ENCODE results near the gene FSCB.
"Not testable (repeated sequence)": the region's sequence is repeated elsewhere in the genome, so short reads cannot be mapped to it uniquely, and the experiment has no call there.

The FSCB gene, protein sequence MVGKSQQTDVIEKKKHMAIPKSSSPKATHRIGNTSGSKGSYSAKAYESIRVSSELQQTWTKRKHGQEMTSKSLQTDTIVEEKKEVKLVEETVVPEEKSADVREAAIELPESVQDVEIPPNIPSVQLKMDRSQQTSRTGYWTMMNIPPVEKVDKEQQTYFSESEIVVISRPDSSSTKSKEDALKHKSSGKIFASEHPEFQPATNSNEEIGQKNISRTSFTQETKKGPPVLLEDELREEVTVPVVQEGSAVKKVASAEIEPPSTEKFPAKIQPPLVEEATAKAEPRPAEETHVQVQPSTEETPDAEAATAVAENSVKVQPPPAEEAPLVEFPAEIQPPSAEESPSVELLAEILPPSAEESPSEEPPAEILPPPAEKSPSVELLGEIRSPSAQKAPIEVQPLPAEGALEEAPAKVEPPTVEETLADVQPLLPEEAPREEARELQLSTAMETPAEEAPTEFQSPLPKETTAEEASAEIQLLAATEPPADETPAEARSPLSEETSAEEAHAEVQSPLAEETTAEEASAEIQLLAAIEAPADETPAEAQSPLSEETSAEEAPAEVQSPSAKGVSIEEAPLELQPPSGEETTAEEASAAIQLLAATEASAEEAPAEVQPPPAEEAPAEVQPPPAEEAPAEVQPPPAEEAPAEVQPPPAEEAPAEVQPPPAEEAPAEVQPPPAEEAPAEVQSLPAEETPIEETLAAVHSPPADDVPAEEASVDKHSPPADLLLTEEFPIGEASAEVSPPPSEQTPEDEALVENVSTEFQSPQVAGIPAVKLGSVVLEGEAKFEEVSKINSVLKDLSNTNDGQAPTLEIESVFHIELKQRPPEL

DNA sequence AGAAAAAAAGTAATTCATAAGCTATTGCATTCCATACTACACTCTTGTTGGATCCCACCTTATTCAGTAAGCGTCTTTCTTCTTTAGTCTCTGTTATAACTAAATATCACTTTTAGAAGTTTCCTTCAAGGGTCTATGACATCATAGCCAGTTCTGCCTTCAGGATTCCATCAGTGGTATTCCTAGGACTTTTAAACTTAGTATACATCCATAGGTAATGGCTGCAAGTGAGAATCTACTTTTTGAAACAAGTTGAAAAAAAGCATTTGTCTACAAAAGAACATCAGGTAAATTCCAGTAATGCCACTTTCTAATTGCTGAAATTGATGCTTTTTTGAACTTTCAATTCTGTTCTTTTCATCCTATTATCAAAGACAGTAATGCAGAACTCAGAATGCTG, at the start of gene FSCB:
Gene FSCB (minus strand): TSS at position 101 of the 400 bp plus-strand sequence. CDS start 296 bp downstream, outside the sequence.
- DNase-seq = no peak

DNA sequence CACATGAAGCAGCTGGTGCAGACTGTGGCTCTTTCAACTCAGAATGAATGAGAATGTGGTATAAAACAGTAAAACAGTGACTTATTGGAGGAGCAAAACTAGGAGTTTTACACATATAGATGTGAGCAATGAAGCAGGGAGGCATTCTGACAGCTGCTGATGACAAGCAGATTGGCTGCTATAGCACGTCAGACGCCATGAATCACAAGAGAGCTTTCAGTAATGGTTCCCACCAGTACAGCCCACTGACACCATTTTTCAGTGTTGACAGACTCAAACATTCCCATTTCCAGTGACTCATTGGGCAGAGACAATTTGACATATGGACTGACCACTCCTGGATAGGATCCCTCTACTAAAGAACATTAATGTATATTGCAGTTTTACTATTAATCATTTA, 24.6 kb upstream of the FSCB start:
- DNase-seq = no peak

DNA sequence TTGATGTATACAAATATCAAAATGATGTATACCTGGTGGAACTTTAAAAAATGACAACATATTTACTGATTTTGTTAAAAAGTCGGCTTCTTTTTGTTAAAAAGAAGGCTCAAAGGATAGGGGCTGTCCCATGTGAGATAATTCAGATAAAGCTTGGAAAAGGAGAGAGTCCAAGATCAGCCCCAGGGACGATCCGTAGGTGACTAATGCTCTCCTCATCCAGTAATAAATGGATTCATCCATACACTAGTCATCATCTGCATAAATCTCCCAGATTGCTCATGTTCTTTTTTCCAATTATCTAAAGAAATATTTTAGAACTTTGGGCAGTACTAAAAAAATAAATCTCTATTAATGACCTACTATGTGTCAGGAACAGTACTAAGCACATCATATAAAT, 23.4 kb upstream of the FSCB start:
- no peak for DNase-seq

DNA sequence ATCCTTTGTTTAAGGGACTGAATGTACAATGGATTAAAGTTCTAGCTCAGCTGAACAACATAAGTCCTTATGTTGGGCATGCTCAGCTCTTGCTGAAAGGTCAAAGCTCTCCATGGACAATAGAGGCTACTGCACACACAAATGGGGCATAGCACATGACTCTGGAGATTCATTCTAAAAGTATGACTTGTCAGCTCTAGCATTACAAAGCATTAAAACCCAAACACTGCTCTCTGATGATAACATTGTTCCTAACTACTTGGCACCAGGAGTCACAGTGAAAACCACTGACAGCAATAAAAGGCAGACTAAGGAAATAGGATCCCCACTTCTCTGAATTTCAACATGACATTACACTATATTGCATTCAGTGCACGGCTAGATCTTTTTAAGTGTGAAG, 21.9 kb upstream of the FSCB start:
- no peak for DNase-seq

DNA sequence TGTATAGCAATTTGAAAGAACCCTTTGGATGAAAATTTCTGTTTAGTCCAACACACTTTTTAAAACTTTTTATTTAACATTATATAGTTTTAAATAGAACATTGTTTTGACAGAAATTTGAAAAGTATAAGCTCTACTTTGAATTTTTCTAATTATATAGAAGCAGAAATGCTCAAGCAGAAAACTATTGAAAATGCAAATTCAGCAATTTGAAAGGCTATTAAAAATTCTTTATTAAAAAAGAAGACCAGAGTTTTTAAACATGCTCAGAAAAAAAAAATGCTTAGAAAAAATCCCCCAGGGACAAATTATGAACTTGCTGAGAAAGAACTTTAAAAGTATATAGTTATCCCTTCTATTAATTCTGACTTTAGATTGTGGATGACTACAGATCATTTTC, 21.1 kb upstream of the FSCB start:
- no peak for DNase-seq

DNA sequence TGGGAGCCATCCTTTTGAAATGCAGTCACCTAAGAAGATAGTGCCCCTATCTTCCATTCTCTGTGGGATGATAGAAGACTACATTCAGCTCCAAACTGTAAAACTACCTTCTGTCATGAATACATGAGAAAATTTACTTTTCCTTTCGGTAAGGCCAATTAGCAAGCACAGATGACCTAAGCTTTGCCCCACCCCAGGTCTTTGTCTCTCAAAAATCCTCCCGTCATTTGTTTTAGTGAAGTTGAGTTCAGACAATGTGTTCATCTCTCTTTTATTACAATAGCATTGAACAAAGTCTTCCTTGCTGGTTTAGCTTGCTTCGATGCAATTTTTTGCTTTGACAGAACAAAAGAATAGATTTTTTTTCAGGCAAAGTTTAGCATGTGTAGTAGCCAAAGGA, 18.2 kb upstream of the FSCB start:
- DNase-seq = no peak

DNA sequence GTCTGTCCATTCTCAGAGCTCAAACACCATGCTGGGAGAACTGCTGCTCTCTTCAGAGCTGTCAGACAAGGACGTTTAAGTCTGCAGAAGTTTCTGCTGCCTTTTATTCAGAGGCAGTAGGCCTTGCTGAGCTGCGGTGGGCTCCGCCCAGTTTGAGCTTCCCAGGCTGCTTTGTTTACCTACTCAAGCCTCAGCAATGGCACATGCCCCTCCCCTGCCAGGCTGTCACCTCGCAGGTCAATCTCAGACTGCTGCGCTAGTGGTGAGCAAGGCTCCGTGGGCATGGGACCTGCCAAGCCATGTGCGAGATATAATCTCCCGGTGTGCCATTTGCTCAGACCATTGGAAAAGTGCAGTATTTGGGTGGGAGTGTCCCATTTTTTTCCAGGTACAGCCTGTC, 8.6 kb upstream of the FSCB start:
- DNase-seq = not testable (repeated sequence)

DNA sequence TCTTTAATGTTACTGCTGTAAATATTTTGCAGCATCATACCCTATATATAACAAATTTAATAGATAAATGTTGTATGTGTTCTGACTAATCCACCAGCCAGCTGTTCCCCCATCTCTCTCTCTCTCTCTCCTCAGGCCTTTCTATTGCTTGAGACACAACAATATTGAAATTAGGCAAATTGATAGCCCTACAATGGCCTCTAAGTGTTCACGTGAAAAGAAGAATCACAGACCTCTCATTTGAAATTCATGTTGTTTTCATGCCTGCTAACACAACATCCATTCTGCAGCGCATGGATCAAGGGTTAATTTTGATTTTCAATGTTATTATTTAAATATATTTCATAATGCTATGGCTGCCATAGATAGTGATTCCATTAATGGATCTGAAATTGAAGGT, 1.8 kb upstream of the FSCB start:
- DNase-seq = no peak

DNA sequence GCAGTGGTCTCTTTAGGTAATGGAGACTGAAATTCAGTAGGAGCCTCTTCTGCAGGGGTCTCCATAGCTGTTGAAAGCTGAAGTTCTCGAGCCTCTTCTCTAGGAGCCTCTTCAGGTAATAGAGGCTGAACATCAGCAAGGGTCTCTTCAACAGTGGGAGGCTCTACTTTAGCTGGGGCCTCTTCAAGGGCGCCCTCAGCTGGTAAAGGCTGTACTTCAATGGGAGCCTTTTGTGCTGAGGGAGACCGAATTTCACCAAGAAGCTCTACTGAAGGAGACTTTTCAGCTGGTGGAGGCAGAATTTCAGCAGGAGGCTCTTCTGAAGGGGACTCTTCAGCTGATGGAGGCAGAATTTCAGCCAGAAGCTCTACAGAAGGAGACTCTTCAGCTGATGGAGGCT, 1.5 kb downstream of the FSCB start:
- DNase-seq = no peak

DNA sequence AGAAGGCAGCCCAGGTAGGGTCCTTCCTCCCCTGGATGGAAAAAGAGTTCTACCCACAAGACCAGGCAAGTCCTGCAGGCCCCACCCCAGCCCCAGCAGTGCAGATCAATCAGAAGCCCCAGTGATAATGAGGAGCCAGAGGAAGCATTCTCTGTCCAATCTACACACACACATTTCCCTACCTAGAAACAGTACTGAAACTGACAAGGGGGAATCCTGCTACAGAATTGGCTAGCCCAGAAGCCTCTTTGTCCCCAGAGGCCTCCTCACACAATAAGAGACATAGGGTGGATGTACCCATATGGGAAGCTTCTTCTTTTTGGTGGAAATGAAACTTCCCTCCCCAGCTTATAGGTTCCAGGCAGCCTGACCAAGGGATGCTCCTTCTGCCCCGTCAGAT, 9.9 kb downstream of the FSCB start:
- DNase-seq = no peak

DNA sequence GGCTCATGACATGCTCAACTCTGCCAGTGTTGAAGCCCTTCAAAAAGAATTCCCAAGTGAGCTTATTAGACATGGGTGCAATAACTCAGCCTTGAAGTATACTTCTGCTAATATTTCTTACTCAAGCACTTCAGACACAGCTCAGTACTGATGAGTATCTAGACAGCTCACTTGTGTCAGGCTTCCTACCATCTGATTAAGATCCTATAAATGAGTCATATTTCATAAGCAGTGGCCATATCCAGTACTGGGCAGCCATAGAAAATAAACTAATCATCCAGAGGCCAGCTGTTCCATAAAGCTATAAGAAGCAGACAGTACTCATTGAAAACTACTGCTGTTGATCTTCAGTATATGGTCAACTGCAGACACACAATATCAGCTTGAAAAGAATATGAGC, 12.9 kb downstream of the FSCB start:
- DNase-seq = no peak

DNA sequence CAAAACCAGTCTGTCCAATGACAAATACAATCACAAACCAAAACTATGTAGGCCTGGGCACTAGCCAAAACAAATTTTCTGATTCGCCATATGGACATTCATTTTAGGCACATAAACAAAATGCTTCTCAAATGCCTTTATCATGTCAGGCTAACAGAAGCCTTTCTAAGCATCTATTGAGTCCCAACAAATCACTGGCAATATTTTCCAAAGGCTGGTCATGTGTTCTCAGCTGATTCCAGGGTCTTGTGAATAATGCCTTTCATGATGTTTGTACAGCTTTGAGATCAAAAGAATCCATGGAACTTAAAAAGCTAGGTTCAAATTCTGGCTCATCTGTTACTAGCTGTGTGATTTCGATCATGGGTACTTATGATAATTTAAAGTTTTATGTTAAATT, 16.1 kb downstream of the FSCB start:
- no peak for DNase-seq

DNA sequence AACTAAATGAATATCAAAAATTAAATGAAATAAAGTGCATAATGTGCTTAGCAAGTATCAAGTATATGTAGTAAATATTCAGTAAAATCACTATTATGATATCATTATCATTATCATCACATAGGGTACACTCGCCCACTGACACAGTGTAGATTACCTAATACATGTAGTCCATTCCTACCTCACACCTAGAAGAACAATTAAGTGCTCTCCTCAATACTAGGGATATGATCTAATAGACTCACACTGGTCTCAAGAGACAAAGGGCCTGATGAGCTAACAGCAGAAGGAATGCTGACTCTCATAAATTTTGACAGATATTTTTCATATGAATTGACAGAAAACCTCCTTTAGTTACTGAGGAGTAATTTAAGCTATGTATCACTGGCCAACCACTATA, 29.1 kb downstream of the FSCB start:
- DNase-seq = no peak

DNA sequence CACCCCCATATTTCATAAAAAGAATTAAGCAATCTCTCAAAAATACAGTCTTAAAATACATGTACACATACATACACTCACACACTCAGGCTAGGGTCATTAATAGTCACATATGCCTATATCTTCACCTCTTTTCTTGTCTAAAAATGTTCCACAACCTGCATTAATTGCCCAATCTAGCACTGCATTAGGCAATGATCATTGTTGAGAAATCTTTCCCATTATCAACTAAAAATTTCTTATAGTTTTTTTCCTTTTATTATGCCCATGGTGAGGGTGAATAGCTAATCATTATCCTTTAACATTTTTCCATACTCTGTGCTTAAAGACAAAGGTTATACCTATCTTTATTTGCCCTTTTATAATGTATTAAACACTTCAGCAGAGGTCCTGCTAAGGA, 38.3 kb downstream of the FSCB start:
- no peak for DNase-seq

DNA sequence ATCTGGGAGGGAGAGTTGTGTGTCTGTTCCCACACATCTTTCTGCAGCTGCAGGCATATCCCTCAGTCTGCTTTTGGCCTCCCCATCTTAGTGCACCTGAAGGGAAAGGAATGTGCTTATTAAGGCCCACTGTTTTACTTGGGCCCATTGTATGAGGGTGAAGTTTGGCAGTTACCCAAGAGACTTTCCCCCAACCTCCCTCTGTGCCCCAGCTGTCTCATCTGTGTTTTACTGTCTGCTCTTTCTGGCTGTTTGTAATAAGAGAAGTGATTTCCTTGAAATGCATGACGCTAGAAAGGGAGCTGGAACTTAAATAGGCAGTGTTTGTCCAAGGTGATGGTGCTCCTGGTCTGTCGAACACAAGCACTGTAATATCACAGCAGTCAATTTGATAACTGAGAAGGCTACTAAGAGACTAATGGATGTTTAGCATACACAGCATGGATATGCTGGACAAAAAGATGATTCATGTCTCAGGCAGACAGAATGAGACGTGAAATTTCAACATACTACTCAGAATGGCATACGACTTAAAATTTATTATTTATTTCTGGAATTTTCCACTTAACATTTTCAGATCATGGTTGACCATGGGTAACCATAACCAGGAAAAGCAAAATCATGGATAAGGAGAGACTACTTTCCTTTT, 43.6 kb downstream of the FSCB start:
- no peak for DNase-seq

DNA sequence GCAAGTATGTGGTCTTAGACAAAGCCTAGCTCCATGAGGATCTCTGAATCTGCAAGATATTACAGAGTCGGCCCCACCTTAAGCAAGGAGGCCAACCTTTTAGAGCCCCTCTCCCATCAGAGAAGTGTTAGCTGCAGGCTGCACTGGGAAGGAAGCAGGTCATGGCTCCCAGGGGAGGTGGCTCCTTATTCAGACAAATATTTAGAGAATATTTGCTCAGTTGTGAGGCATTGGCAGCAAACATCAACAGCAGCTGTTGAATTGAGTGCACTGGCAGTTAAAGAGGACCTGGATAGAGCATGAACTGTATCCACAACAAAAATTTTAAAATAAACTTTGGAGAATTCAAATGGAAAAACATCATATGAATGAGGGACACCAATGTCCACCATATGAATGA, 44.7 kb downstream of the FSCB start:
- DNase-seq = no peak

DNA sequence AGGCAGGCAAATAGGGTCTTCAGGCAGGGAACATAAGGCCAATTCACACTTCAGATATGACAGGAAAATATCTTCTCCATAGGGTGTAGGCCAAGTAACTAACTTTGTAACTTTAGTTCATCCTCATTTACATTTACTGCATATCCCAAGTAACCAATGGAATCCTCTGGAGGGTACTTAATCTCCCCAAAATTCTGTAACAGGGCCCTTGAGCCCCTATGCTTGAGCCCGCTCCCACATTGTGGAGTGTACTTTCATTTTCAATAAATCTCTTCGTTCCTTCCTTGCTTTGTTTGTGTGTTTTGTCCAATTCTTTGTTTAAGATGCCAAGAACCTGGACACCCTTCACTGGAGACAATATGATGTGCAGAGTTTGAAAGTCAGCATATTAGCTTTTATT, 45.3 kb downstream of the FSCB start:
- no peak for DNase-seq
